Aorta (tissue), 5 donors: ENCODE results near the gene TCF4. TPM values are rescaled to one million over a fixed set of nuclear protein-coding genes. Genes with fewer than 3 reads are reported as not detected.

Experiments used
- ATAC-seq: fragments of 200-7000 bp; cut with Tn5 transposase; one replicate; pipeline ENCODE4 v1.9.1; 2022; ENCODE audit warnings: moderate library complexity; ENCODE audit not compliant: low FRiP score
- DNase-seq, 2 donors: peaks; one replicate each; pipeline ENCODE4 v3.0.0-alpha.2; 2020
- H3K27ac ChIP-seq, 2 donors: one replicate each; pipeline ENCODE4 v1.5.1; 2013; ENCODE audit warnings: low read length in 2 of 2, mild to moderate bottlenecking in 2 of 2, moderate library complexity in 2 of 2, control low read depth in 1 of 2, inconsistent platforms in 1 of 2, low read depth in 1 of 2
- H3K27me3 ChIP-seq, 2 donors: one replicate each; pipeline ENCODE4 v1.6.1; 2013; ENCODE audit warnings: control low read depth in 1 of 2, low read length in 1 of 2, mild to moderate bottlenecking in 1 of 2, moderate library complexity in 1 of 2; ENCODE audit not compliant: insufficient read depth in 2 of 2, control insufficient read depth in 1 of 2
- H3K36me3 ChIP-seq, 2 donors: one replicate each; pipeline ENCODE4 v1.6.1; 2013; ENCODE audit warnings: control low read depth in 1 of 2, low read length in 1 of 2, mild to moderate bottlenecking in 1 of 2; ENCODE audit not compliant: insufficient read depth in 2 of 2, control insufficient read depth in 1 of 2
- H3K4me1 ChIP-seq, 2 donors: one replicate each; pipeline ENCODE4 v1.6.1; 2013; ENCODE audit warnings: low read length in 2 of 2, control low read depth in 1 of 2, mild to moderate bottlenecking in 1 of 2, moderate library complexity in 1 of 2; ENCODE audit not compliant: insufficient read depth in 2 of 2, control insufficient read depth in 1 of 2
- H3K4me3 ChIP-seq, 2 donors: one replicate each; pipeline ENCODE4 v1.5.1; 2013; ENCODE audit warnings: low read length in 2 of 2, control low read depth in 1 of 2, mild to moderate bottlenecking in 1 of 2
- H3K9me3 ChIP-seq: one replicate; pipeline ENCODE4 v1.6.1; 2013; ENCODE audit warnings: mild to moderate bottlenecking, low read length; ENCODE audit not compliant: control insufficient read depth
- WGBS, 2 donors: extraction: QIAGEN DNeasy Blood & Tissue Kit; methylation state at CpG; one replicate each; pipeline ENCODE4 v1.1.7; 2013; 5-methylcytosine and 5-hydroxymethylcytosine counted together
- intact Hi-C, 2 donors: fragments of 100-400 bp; cut with DNase I; formaldehyde crosslinking; loops; one replicate each; pipeline versions ENCODE4 v1.14.2 to v1.15.0; 2022
- polyA plus RNA-seq, 2 donors: library from polyadenylated mRNA; stranded (reverse); fragments of 200-250 nt; gene quantifications; one replicate each; pipeline ENCODE4 v1.2.3, GENCODE V29; 2013
- total RNA-seq, 2 donors: library from RNA; stranded (reverse); fragmentation: NEBNext Ultra II Directional; extraction: Animal tissue kit (Norgen Biotek cat#: 25700); gene quantifications; one replicate each; pipeline ENCODE4 v1.2.1, GENCODE V29; 2021
- donor health status: healthy with polysubstance abuse.
- donor health status: Bipolar disorder and iron deficiency.
- donor health status: DM: no; HTN: no; CAD: no.
- donor health status: DM: no; HTN: no; CAD: no.
- donor health status: DM: yes; HTN: yes; CAD: no.

TCF4 gene
- total and polyA plus RNA-seq, 4 donors, result 11.8 to 297 (median 75.0) TPM

DNA sequence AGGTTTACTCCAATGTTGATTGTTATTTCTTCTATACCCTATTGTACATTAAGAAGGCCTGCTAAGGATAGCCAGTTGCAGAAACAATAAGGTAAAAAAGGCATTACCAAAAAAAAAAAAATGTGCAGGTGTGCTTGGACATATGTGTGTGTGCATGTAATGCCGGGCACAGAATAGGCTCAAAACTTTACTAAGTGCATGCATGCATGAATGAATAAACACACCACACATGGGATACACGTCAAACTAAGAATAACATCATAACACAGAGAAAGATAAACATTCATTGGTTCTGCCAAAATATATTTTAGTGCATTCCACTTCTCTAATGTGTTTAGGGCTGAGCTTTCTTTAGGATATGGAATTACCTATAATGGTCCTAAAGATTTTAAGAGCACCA is 298.2 kb downstream of the TCF4 start:
- Histone ChIP-seq H3K27ac (no peak overlapping the region), H3K27me3 (no peaks in the 10 kb centered on the region), H3K4me3 (no peak overlapping the region), H3K36me3 (no peaks in the 10 kb centered on the region), H3K4me1 (peaks cover 0 to 3% of the 10 kb centered on the region in 2 donors), H3K9me3 (no peaks in the 10 kb centered on the region)
- no peak for DNase-seq
- intact Hi-C loops, result no loop called here
- 0 to 10% methylated on average over 2 of the region's 2 CpGs for WGBS, 2 donors
- ATAC-seq, result no peak

- no peak for ATAC-seq
- no peak overlapping the region for H3K27ac ChIP-seq
- DNase-seq, result no peak
- no peaks in the 10 kb centered on the region for H3K36me3 ChIP-seq
- H3K4me1 ChIP-seq, result peaks cover 0 to 3% of the 10 kb centered on the region in 2 donors
- intact Hi-C loops, result no loop called here
- WGBS, 2 donors, result 29% methylated on average over 3 of the region's 3 CpGs
- H3K9me3 ChIP-seq, result no peaks in the 10 kb centered on the region
- no peak overlapping the region for H3K4me3 ChIP-seq
- H3K27me3 ChIP-seq, result no peaks in the 10 kb centered on the region
Observed at GRCh38 chr18:55289048-55289447, 298.9 kb downstream of the TCF4 start.

DNA sequence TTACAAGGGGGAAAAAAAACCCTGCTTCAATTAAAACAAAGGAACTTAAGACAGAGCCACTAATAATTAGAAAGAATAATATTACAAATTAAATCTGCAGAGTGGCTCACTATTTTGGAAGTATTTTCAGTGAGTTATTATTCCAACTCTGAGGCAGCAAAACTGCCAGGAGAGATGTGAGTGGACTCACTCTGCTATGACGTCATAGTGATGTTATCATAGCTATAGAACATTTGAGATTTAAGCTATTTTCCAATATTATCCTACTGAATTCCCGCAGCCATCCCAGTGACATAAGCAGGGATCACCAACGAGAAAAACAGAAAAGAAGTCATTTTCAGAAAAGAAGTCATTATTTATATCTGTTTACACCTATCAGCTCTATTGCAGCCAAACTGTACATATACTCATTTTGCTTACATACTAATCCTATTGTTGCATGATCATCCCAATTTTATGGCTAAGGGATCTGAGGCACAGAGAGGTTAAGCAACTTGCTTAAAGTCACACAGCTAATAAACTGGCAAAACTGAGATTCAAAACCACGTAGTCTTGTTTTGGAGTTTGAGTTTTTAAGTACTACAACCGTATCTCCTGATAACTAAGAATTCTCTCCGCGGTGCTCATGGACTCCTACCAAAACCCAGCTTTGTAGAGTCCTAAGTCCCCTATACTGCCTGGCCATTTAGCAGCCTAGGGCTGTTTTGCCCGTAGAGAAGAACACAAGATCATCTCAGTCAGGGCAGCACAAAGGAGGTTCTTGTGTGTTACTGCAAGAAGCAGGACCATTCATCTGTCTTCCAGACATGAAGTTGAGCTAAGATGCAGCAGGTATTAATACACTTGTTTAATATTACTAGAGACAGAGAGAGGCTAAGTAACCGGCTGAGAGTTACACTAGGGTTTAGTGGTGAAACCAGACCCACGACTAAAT is 299.8 kb downstream of the TCF4 start:
- no peak for ATAC-seq
- intact Hi-C loops, result no loop called here
- H3K36me3 ChIP-seq, result no peaks in the 10 kb centered on the region
- H3K4me1 ChIP-seq, result peaks cover 3% of the 10 kb centered on the region in 2 donors
- 58% methylated on average over 10 of the region's 10 CpGs for WGBS, 2 donors
- H3K27me3 ChIP-seq, result no peaks in the 10 kb centered on the region
- H3K4me3 ChIP-seq, result no peak overlapping the region
- peak overlapping the region in 1 of 2 donors; percentile 36 for H3K27ac ChIP-seq
- H3K9me3 ChIP-seq, result no peaks in the 10 kb centered on the region
- no peak for DNase-seq

GRCh38 chr18:55287149-55287806 is 300.7 kb downstream of the TCF4 start:
- 25 to 26% methylated on average over 11 of the region's 11 CpGs for WGBS, 2 donors
- no peak for DNase-seq
- peak overlapping the region in 1 of 2 donors; percentile 3 for H3K27ac ChIP-seq
- no peaks in the 10 kb centered on the region for H3K9me3 ChIP-seq
- H3K4me1 ChIP-seq, result peaks cover 3% of the 10 kb centered on the region in 2 donors
- intact Hi-C loops, result no loop called here
- H3K4me3 ChIP-seq, result no peak overlapping the region
- ATAC-seq, result no peak
- no peaks in the 10 kb centered on the region for H3K27me3 ChIP-seq
- no peaks in the 10 kb centered on the region for H3K36me3 ChIP-seq

GRCh38 chr18:55286257-55286825 is 301.7 kb downstream of the TCF4 start:
- no peaks in the 10 kb centered on the region for H3K9me3 ChIP-seq
- peak overlapping the region in 1 of 2 donors; percentile 25 for H3K27ac ChIP-seq
- 67 to 69% methylated on average over 6 of the region's 6 CpGs for WGBS, 2 donors
- no peak overlapping the region for H3K4me3 ChIP-seq
- intact Hi-C loops, result no loop called here
- H3K36me3 ChIP-seq, result no peaks in the 10 kb centered on the region
- no peak for ATAC-seq
- peaks cover 3% of the 10 kb centered on the region in 2 donors for H3K4me1 ChIP-seq
- DNase-seq, result no peak
- no peaks in the 10 kb centered on the region for H3K27me3 ChIP-seq

GRCh38 chr18:55284614-55285013 is 303.4 kb downstream of the TCF4 start:
- H3K36me3 ChIP-seq, result no peaks in the 10 kb centered on the region
- DNase-seq, result no peak
- H3K4me3 ChIP-seq, result no peak overlapping the region
- peaks cover 1 to 3% of the 10 kb centered on the region in 2 donors for H3K4me1 ChIP-seq
- intact Hi-C loops, result no loop called here
- 43 to 57% methylated on average over 2 of the region's 2 CpGs for WGBS, 2 donors
- no peaks in the 10 kb centered on the region for H3K9me3 ChIP-seq
- no peak for ATAC-seq
- H3K27ac ChIP-seq, result no peak overlapping the region
- no peaks in the 10 kb centered on the region for H3K27me3 ChIP-seq

GRCh38 chr18:55283309-55283708 is 304.7 kb downstream of the TCF4 start:
- Histone ChIP-seq H3K4me1 (peaks cover under 1 to 3% of the 10 kb centered on the region in 2 donors), H3K27me3 (no peaks in the 10 kb centered on the region), H3K4me3 (no peak overlapping the region), H3K9me3 (no peaks in the 10 kb centered on the region), H3K36me3 (peaks cover 0 to 2% of the 10 kb centered on the region in 2 donors), H3K27ac (no peak overlapping the region)
- ATAC-seq (no peak), DNase-seq (no peak)
- 93 to 94% methylated on average over 3 of the region's 3 CpGs for WGBS, 2 donors
- intact Hi-C loops, result no loop called here

- intact Hi-C loops, result no loop called here
- Histone ChIP-seq H3K9me3 (no peaks in the 10 kb centered on the region), H3K27me3 (no peaks in the 10 kb centered on the region), H3K36me3 (peaks cover under 1 to 2% of the 10 kb centered on the region in 2 donors), H3K4me1 (peaks cover 0 to 3% of the 10 kb centered on the region in 2 donors), H3K27ac (no peak overlapping the region), H3K4me3 (no peak overlapping the region)
- 35 to 39% methylated on average over 2 of the region's 2 CpGs for WGBS, 2 donors
- ATAC-seq (no peak), DNase-seq (no peak)
Observed at GRCh38 chr18:55280503-55280902, 307.5 kb downstream of the TCF4 start.
